SK-N-SH (cell line): ENCODE measurements around the gene CAPNS1.
"Not testable (repeated sequence)": the region's sequence is repeated elsewhere in the genome, so short reads cannot be mapped to it uniquely, and the experiment has no call there.

Experiments
- CHD2 ChIP-seq: fragments of 150-350 bp; IDR thresholded peaks from 2 replicates; pipeline ENCODE4 v1.6.1; 2018; ENCODE audit warnings: low read length; ENCODE audit not compliant: partially characterized antibody
- EZH2phosphoT487 ChIP-seq: fragments of 200-600 bp; sonication (generic); IDR thresholded peaks from 2 replicates; pipeline ENCODE4 v1.6.1; 2017; ENCODE audit warnings: low read depth, mixed run types, mild to moderate bottlenecking, antibody characterized with exemption, moderate library complexity, borderline replicate concordance
- FOXJ3 ChIP-seq: sonication (generic); formaldehyde crosslinking; IDR thresholded peaks from 2 replicates; pipeline ENCODE4 v1.5.1; 2020; ENCODE audit warnings: mild to moderate bottlenecking, missing genetic modification reagents
- NRF1 ChIP-seq: IDR thresholded peaks from 2 replicates; pipeline ENCODE4 v1.6.1; 2012; ENCODE audit warnings: low read depth, mild to moderate bottlenecking, low read length
- POLR2AphosphoS5 ChIP-seq: IDR thresholded peaks from 2 replicates; pipeline ENCODE4 v1.6.1; 2012; ENCODE audit warnings: low read depth, low read length
- RAD21 ChIP-seq: IDR thresholded peaks from 2 replicates; pipeline ENCODE4 v1.6.1; 2012; ENCODE audit warnings: mild to moderate bottlenecking, low read length
- RXRA ChIP-seq: IDR thresholded peaks from 2 replicates; pipeline ENCODE4 v1.4.0; 2012; ENCODE audit warnings: low read depth, mild to moderate bottlenecking, borderline replicate concordance
- TAF1 ChIP-seq: IDR thresholded peaks from 2 replicates; pipeline ENCODE4 v1.6.1; 2012; ENCODE audit warnings: low read depth, mild to moderate bottlenecking, low read length, moderate library complexity, borderline replicate concordance
- TF ChIP-seq, protein P1 (sequence below): fragments of 200-600 bp; sonication (generic); IDR thresholded peaks from 2 replicates; pipeline ENCODE4 v1.6.1; 2017; ENCODE audit warnings: antibody characterized with exemption, mild to moderate bottlenecking, moderate library complexity
- TF ChIP-seq, protein P2 (sequence below): IDR thresholded peaks from 2 replicates; pipeline ENCODE4 v1.4.0; 2012; ENCODE audit warnings: low read depth, borderline replicate concordance

DNA sequence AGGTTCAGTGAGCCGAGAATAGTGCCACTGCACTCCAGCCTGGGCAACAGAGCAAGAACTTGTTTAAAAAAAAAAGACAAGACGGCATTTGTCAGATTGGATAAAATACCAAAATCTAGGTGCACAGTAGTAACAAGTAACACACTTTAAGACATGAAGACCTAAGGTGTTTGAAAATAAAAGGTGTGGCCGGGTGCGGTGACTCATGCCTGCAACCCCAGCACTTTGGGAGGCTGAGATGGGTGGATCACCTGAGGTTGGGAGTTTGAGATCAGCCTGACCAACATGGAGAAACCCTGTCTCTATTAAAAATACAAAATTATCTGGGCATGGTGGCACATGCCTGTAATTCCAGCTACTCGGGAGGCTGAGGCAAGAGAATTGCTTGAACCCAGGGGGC lies 46.9 kb downstream of the CAPNS1 start:
- TF ChIP-seq, protein P1, sequence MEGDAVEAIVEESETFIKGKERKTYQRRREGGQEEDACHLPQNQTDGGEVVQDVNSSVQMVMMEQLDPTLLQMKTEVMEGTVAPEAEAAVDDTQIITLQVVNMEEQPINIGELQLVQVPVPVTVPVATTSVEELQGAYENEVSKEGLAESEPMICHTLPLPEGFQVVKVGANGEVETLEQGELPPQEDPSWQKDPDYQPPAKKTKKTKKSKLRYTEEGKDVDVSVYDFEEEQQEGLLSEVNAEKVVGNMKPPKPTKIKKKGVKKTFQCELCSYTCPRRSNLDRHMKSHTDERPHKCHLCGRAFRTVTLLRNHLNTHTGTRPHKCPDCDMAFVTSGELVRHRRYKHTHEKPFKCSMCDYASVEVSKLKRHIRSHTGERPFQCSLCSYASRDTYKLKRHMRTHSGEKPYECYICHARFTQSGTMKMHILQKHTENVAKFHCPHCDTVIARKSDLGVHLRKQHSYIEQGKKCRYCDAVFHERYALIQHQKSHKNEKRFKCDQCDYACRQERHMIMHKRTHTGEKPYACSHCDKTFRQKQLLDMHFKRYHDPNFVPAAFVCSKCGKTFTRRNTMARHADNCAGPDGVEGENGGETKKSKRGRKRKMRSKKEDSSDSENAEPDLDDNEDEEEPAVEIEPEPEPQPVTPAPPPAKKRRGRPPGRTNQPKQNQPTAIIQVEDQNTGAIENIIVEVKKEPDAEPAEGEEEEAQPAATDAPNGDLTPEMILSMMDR, result not testable (repeated sequence)
- not testable (repeated sequence) for TF ChIP-seq EZH2phosphoT487; FOXJ3 (CRISPR knock-in tag); NRF1; RXRA; CHD2; RAD21; TAF1; POLR2AphosphoS5
- TF ChIP-seq, protein P2, sequence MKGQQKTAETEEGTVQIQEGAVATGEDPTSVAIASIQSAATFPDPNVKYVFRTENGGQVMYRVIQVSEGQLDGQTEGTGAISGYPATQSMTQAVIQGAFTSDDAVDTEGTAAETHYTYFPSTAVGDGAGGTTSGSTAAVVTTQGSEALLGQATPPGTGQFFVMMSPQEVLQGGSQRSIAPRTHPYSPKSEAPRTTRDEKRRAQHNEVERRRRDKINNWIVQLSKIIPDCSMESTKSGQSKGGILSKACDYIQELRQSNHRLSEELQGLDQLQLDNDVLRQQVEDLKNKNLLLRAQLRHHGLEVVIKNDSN, result not testable (repeated sequence)
